Suprapubic skin (tissue), 4 donors: Measurements from ENCODE around the gene DDX10.

Source experiments
- EP300 ChIP-seq: sonication (generic); formaldehyde crosslinking; IDR thresholded peaks from one replicate; pipeline ENCODE4 v1.6.1; 2017; ENCODE audit warnings: antibody characterized with exemption
- POLR2A ChIP-seq, 2 donors: fragments of 450-650 bp; IDR thresholded peaks; one replicate each; pipeline ENCODE4 v1.6.1; 2017; ENCODE audit warnings: antibody characterized with exemption in 2 of 2, mild to moderate bottlenecking in 2 of 2, moderate library complexity in 2 of 2
- POLR2AphosphoS5 ChIP-seq, 3 donors: sonication (generic); formaldehyde crosslinking; IDR thresholded peaks; one replicate each; pipeline ENCODE4 v1.6.1; 2017; ENCODE audit warnings: antibody characterized with exemption in 3 of 3
- TF ChIP-seq, protein P1 (sequence below), 2 donors: fragments of 200-600 bp in 1 of 2; fragments of 450-650 bp in 1 of 2; sonication (generic) in 1 of 2; IDR thresholded peaks; one replicate each; pipeline ENCODE4 v1.5.1; 2016 to 2019; ENCODE audit warnings: antibody characterized with exemption in 2 of 2, mild to moderate bottlenecking in 1 of 2, moderate library complexity in 1 of 2

GRCh38 chr11:108669286-108669685 lies 4.4 kb downstream of the DDX10 start:
- TF ChIP-seq, protein P1, sequence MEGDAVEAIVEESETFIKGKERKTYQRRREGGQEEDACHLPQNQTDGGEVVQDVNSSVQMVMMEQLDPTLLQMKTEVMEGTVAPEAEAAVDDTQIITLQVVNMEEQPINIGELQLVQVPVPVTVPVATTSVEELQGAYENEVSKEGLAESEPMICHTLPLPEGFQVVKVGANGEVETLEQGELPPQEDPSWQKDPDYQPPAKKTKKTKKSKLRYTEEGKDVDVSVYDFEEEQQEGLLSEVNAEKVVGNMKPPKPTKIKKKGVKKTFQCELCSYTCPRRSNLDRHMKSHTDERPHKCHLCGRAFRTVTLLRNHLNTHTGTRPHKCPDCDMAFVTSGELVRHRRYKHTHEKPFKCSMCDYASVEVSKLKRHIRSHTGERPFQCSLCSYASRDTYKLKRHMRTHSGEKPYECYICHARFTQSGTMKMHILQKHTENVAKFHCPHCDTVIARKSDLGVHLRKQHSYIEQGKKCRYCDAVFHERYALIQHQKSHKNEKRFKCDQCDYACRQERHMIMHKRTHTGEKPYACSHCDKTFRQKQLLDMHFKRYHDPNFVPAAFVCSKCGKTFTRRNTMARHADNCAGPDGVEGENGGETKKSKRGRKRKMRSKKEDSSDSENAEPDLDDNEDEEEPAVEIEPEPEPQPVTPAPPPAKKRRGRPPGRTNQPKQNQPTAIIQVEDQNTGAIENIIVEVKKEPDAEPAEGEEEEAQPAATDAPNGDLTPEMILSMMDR (IDR thresholded peaks at IDR 0.05) = no peak
- TF ChIP-seq POLR2A (IDR thresholded peaks at IDR 0.05) (no peak), POLR2AphosphoS5 (IDR thresholded peaks at IDR 0.05) (no peak), EP300 (no peak)
